ENCODE results near the gene TSPYL4.

The TSPYL4 gene

GRCh38 chr6:116217069-116217468 lies 36.8 kb downstream of the TSPYL4 start:
- TF ChIP-seq FOXP2 (optimal IDR thresholded peaks at IDR 0.05; ENCODE audit: borderline replicate concordance, extremely low read depth, extremely low read length, insufficient read depth) (no peak), SIN3A (IDR thresholded peaks at IDR 0.05; ENCODE audit: borderline replicate concordance, insufficient read depth, low read length) (no peak), POLR2AphosphoS5 (IDR thresholded peaks at IDR 0.05; ENCODE audit: low read depth, low read length) (no peak), REST (IDR thresholded peaks at IDR 0.05; ENCODE audit: insufficient read depth in 1 of 2, low read depth in 2 of 2, low read length in 2 of 2) (no peak), TAF1 (IDR thresholded peaks at IDR 0.05; ENCODE audit: borderline replicate concordance, insufficient read depth, low read length) (no peak)

- TF ChIP-seq TAF1 (IDR thresholded peaks at IDR 0.05; ENCODE audit: borderline replicate concordance, insufficient read depth, low read length) (no peak), POLR2AphosphoS5 (IDR thresholded peaks at IDR 0.05; ENCODE audit: low read depth, low read length) (no peak), FOXP2 (optimal IDR thresholded peaks at IDR 0.05; ENCODE audit: borderline replicate concordance, extremely low read depth, extremely low read length, insufficient read depth) (no peak), SIN3A (IDR thresholded peaks at IDR 0.05; ENCODE audit: borderline replicate concordance, insufficient read depth, low read length) (no peak), REST (IDR thresholded peaks at IDR 0.05; ENCODE audit: insufficient read depth in 1 of 2, low read depth in 2 of 2, low read length in 2 of 2) (no peak)
Measured at GRCh38 chr6:116215414-116215813, 38.5 kb downstream of the TSPYL4 start.

GRCh38 chr6:116214681-116215080 lies 39.2 kb downstream of the TSPYL4 start:
- TF ChIP-seq TAF1 (IDR thresholded peaks at IDR 0.05; ENCODE audit: borderline replicate concordance, insufficient read depth, low read length), result no peak
- no peak for TF ChIP-seq FOXP2 (optimal IDR thresholded peaks at IDR 0.05; ENCODE audit: borderline replicate concordance, extremely low read depth, extremely low read length, insufficient read depth)
- no peak for TF ChIP-seq REST (IDR thresholded peaks at IDR 0.05; ENCODE audit: insufficient read depth in 1 of 2, low read depth in 2 of 2, low read length in 2 of 2)
- no peak for TF ChIP-seq SIN3A (IDR thresholded peaks at IDR 0.05; ENCODE audit: borderline replicate concordance, insufficient read depth, low read length)
- TF ChIP-seq POLR2AphosphoS5 (IDR thresholded peaks at IDR 0.05; ENCODE audit: low read depth, low read length), result no peak

GRCh38 chr6:116210750-116211425 lies 43.0 kb downstream of the TSPYL4 start:
- TF ChIP-seq REST (IDR thresholded peaks at IDR 0.05; ENCODE audit: insufficient read depth in 1 of 2, low read depth in 2 of 2, low read length in 2 of 2), result no peak
- no peak for TF ChIP-seq TAF1 (IDR thresholded peaks at IDR 0.05; ENCODE audit: borderline replicate concordance, insufficient read depth, low read length)
- no peak for TF ChIP-seq FOXP2 (optimal IDR thresholded peaks at IDR 0.05; ENCODE audit: borderline replicate concordance, extremely low read depth, extremely low read length, insufficient read depth)
- no peak for TF ChIP-seq POLR2AphosphoS5 (IDR thresholded peaks at IDR 0.05; ENCODE audit: low read depth, low read length)
- no peak for TF ChIP-seq SIN3A (IDR thresholded peaks at IDR 0.05; ENCODE audit: borderline replicate concordance, insufficient read depth, low read length)

All from PFSK-1 (cell line).